ENCODE results near the gene LASP1. TPM values are rescaled to one million over a fixed set of nuclear protein-coding genes. Genes with fewer than 3 reads are reported as not detected.
A peak's percentile ranks its signal among the peaks of the same experiment; 100 is the strongest.

LASP1 gene
- total and polyA plus RNA-seq, 9 donors: 37.6 to 118 (median 81.7) TPM

DNA sequence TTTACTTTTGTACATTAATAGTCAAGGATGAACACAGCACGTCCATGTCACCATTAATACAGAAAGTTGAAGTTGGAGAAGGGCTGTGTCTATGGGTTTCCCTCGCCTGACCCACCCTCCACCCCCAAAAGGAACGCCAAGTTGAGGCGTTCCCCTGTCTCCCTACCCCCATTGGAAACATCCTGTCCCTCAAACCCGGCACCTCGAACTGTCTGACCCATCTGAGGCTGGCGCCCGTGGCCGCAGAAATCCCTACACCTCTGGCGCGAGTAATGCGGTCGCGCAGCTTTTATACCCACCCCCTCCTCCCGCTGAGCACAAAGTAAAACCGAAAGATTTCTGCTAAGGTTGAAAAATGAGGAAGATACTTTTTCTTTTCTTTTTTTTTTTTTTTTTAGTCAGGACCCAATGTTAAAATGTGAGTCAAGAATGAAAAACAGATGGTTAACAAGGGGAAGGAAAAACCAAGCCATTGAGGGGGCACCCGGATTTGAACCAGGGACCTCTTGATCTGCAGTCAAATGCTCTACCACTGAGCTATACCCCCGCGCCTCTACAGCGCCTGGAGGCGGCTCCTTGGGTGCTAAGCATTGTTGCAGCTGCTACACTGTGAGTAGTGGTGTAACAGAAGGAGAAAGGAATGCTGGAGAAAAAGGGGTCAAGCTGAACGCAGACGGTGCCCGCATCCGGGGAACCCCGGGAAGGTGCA, 887 bp upstream of the LASP1 start:
- peak; percentile 96 for DNase-seq
- peaks cover 37% of the 10 kb centered on the region for H3K4me1 ChIP-seq (ENCODE audit: control insufficient read depth, insufficient read depth, low read length)
- WGBS (ENCODE audit: insufficient coverage): 0% methylated on average over 10 of the region's 26 CpGs

DNA sequence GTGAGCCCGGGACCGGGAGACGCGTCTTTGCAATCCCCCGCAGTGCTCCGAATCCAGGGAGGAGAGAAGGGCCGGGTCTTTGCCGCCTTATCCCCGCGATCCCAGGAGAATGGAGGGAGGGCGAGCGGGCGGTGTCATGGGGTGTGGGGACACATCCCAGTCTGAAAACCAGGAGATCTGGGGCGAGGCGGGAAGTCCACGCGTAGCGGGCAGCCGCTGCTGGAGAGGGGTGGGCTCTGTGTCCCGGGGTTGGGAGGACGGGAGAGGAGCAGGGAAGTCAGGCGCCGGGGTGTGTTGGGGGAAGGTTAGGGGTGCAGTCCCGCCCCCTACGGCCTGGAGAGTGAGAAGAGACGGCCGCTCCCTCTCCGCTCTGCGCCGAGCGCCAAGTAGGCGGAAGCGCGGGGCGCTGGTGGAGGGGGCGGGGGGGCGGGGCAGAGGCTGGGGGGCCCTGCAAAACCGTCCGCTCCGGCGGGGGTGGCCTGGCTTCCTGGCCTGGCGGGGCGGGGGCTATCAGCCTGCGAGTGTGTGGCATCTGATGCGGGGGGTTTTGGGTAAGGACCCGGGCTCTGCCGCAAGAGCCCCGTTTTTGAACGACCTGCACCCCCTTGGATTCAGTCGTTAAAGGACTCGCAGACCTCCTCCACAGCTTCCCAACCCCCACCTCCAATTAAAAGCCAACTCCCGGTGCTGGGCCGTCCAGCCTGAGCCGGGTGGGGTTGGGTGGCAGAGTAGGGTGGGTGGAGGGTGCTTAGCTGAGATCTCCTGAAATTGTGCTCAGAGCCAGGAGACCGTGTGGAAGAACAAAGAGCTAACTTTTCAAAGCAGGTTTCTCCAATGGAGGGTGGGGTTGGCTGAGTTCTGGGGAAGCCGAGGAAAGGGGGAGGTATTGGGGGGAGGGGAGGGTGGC, 654 bp downstream of the LASP1 start:
- 0% methylated on average over 25 of the region's 56 CpGs for WGBS (ENCODE audit: insufficient coverage)
- DNase-seq: peak; percentile 92
- peaks cover 11% of the 10 kb centered on the region for H3K36me3 ChIP-seq (ENCODE audit: control insufficient read depth, insufficient read depth, low read length)
- H3K27me3 ChIP-seq (ENCODE audit: control insufficient read depth, insufficient read depth, low read length): no peaks in the 10 kb centered on the region
- peak overlapping the region; percentile 100 for H3K4me3 ChIP-seq (ENCODE audit: low read length)
- peak overlapping the region; percentile 96 for H3K27ac ChIP-seq (ENCODE audit: low read length)
- H3K9me3 ChIP-seq (replicated peaks; ENCODE audit: control insufficient read depth, low read depth, low read length): no peaks in the 10 kb centered on the region
- H3K4me1 ChIP-seq (ENCODE audit: control insufficient read depth, insufficient read depth, low read length): peaks cover 53% of the 10 kb centered on the region

More for the DNA sequence above, 887 bp upstream of the LASP1 start:
- Histone ChIP-seq H3K27me3 (ENCODE audit: control insufficient read depth, insufficient read depth, low read length) (no peaks in the 10 kb centered on the region), H3K9me3 (replicated peaks; ENCODE audit: control insufficient read depth, low read depth, low read length) (no peaks in the 10 kb centered on the region), H3K36me3 (ENCODE audit: control insufficient read depth, insufficient read depth, low read length) (peaks cover 11% of the 10 kb centered on the region), H3K4me3 (ENCODE audit: low read length) (peak overlapping the region; percentile 100), H3K27ac (ENCODE audit: low read length) (peak overlapping the region; percentile 98)

DNA sequence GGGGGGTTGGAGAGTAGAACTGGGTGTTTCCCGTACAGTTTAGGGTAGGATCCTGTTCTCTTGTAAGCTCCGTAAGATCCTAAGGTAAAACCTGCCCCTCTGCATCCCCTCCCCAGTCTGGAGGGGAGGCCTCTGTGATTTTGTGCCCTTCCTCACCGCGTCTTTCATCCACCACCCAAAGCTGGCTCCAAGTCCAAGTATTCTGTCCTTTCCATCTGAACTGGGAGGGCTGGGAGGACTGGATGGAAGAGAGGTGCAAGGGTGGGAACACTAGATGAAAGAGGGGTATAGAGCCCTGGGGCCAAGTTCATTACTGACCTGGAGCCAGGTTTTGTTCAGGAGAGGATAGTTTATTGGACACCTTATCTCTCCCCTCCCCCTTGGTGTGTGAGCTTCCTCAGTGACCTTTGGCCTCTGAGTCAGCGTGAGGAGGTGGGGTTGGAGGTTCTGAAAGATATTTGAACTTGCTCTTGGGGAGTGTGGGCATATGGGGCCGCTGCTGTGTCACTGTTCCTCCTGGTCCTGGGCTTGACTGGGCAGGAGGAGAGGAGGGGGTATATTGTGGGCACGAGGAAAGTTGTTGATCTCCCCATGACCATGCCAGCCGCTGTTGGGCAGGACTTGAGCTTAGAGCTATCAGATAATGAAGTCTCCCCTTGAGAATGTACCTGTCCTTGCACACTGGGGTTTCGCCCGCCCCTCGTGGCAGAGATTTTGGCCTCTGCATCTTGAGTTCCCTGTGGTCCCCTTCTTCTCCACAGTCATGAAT, 1.6 kb downstream of the LASP1 start:
- peak overlapping the region; percentile 100 for H3K4me3 ChIP-seq (ENCODE audit: low read length)
- 35% methylated on average over 2 of the region's 11 CpGs for WGBS (ENCODE audit: insufficient coverage)
- peaks cover 11% of the 10 kb centered on the region for H3K36me3 ChIP-seq (ENCODE audit: control insufficient read depth, insufficient read depth, low read length)
- H3K27ac ChIP-seq (ENCODE audit: low read length): peak overlapping the region; percentile 67
- H3K4me1 ChIP-seq (ENCODE audit: control insufficient read depth, insufficient read depth, low read length): peaks cover 57% of the 10 kb centered on the region
- H3K27me3 ChIP-seq (ENCODE audit: control insufficient read depth, insufficient read depth, low read length): no peaks in the 10 kb centered on the region
- no peaks in the 10 kb centered on the region for H3K9me3 ChIP-seq (replicated peaks; ENCODE audit: control insufficient read depth, low read depth, low read length)
- peak; percentile 60 for DNase-seq

DNA sequence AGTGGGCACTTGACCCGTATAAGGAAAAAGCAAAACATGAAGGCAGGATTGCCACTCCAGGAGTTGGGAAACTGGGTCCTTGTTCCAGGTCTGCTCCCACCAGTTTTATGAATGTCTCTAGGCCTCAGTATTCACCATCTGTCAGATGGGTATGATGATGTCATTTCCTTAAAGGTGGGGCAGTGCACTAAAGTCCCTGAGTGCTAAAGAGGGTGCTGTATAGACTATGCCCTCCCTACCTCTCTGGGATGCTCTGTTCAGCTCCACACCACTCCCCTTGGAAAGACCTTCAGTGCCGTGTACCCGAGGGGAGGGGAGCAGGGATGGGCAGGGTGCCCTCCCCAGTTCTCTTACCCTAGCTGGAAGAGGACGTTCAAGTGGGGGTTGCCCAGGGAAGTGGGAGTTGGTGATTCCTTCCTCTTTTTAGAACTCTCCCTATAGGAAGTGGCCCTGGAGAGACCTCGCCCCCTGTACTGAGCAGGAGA, 2.2 kb downstream of the LASP1 start:
- no peaks in the 10 kb centered on the region for H3K9me3 ChIP-seq (replicated peaks; ENCODE audit: control insufficient read depth, low read depth, low read length)
- WGBS (ENCODE audit: insufficient coverage): no CpG with 5 or more reads among the region's 5 CpGs
- no peak overlapping the region for H3K27ac ChIP-seq (ENCODE audit: low read length)
- H3K4me3 ChIP-seq (ENCODE audit: low read length): peak overlapping the region; percentile 100
- H3K4me1 ChIP-seq (ENCODE audit: control insufficient read depth, insufficient read depth, low read length): peaks cover 60% of the 10 kb centered on the region
- peaks cover 14% of the 10 kb centered on the region for H3K36me3 ChIP-seq (ENCODE audit: control insufficient read depth, insufficient read depth, low read length)
- no peaks in the 10 kb centered on the region for H3K27me3 ChIP-seq (ENCODE audit: control insufficient read depth, insufficient read depth, low read length)
- DNase-seq: no peak

DNA sequence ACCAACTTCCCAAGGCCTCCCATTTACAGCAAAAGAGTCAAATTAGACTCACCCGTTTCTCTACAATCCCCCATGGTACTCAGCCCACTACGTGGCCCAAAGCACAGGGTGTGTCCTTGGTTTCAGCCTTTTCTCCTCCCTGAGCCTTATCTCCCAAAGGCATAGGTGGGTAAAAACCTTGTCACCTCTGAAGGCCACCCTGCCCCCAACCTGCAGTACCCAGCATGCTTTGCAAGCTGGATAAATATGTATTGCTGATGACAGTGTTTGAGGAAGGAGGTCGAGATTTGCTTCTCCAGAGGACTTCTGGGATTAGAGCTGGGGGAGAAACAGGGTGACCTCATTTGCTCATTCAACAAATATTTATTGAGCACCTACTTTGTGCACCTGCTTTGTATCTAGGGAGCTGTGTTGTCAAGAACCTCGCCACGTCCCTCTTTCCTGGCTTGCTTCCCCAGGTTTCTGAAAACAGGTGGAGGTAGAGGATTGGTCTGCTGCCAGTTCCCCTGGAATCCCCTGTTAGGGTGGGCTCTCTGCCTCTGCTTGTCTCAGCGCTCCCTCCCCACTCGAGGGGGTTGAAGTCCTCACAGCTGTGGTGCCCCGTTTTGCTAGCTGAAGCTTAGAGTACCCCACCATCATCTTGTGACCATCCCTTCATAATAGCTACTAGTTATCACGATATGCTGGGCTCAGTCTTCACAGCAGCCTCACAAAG, 3.0 kb downstream of the LASP1 start:
- Histone ChIP-seq H3K36me3 (ENCODE audit: control insufficient read depth, insufficient read depth, low read length) (peaks cover 22% of the 10 kb centered on the region), H3K27me3 (ENCODE audit: control insufficient read depth, insufficient read depth, low read length) (no peaks in the 10 kb centered on the region), H3K4me3 (ENCODE audit: low read length) (no peak overlapping the region), H3K4me1 (ENCODE audit: control insufficient read depth, insufficient read depth, low read length) (peaks cover 64% of the 10 kb centered on the region), H3K9me3 (replicated peaks; ENCODE audit: control insufficient read depth, low read depth, low read length) (no peaks in the 10 kb centered on the region), H3K27ac (ENCODE audit: low read length) (no peak overlapping the region)
- no peak for DNase-seq
- 34% methylated on average over 6 of the region's 9 CpGs for WGBS (ENCODE audit: insufficient coverage)

DNA sequence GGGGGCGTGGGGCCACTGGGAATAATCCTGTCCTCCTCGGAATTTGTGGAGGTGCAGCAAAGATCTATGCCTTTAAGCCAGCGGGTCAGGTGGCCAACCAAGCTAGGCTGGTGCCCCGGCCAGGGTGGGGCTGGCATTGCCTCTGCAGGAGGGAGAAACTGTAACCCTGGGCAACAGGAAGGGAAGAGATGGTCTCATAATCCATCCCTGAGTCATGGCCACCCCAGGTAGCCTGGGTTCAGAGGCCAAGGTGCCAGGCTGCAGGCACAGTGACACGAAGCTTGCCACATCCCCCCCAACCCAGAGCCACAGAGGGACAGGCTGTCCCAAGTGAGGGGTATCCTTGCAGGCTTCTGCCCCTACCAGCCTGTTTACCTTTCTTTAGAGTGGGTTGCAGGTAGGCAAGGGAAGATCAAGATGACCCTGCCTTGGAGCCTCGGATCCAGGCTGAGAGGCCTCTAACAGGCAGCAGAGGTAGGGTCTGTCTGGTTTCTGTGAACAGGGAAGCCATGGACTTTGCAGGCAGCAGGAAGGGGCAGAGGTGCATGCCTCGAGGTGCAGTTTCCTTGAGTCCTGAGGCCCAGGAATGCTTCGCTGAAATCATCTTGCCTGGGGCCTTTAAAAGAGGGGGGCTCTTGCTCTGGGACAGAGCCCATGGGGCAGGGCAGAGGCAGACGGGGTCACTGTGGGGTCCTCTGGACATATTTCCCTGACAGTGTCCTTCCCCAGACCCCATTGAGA, 4.0 kb downstream of the LASP1 start:
- peaks cover 31% of the 10 kb centered on the region for H3K36me3 ChIP-seq (ENCODE audit: control insufficient read depth, insufficient read depth, low read length)
- no peak overlapping the region for H3K4me3 ChIP-seq (ENCODE audit: low read length)
- H3K27ac ChIP-seq (ENCODE audit: low read length): no peak overlapping the region
- no peak for DNase-seq
- 48% methylated on average over 8 of the region's 9 CpGs for WGBS (ENCODE audit: insufficient coverage)
- no peaks in the 10 kb centered on the region for H3K9me3 ChIP-seq (replicated peaks; ENCODE audit: control insufficient read depth, low read depth, low read length)
- H3K4me1 ChIP-seq (ENCODE audit: control insufficient read depth, insufficient read depth, low read length): peaks cover 60% of the 10 kb centered on the region
- no peaks in the 10 kb centered on the region for H3K27me3 ChIP-seq (ENCODE audit: control insufficient read depth, insufficient read depth, low read length)

DNA sequence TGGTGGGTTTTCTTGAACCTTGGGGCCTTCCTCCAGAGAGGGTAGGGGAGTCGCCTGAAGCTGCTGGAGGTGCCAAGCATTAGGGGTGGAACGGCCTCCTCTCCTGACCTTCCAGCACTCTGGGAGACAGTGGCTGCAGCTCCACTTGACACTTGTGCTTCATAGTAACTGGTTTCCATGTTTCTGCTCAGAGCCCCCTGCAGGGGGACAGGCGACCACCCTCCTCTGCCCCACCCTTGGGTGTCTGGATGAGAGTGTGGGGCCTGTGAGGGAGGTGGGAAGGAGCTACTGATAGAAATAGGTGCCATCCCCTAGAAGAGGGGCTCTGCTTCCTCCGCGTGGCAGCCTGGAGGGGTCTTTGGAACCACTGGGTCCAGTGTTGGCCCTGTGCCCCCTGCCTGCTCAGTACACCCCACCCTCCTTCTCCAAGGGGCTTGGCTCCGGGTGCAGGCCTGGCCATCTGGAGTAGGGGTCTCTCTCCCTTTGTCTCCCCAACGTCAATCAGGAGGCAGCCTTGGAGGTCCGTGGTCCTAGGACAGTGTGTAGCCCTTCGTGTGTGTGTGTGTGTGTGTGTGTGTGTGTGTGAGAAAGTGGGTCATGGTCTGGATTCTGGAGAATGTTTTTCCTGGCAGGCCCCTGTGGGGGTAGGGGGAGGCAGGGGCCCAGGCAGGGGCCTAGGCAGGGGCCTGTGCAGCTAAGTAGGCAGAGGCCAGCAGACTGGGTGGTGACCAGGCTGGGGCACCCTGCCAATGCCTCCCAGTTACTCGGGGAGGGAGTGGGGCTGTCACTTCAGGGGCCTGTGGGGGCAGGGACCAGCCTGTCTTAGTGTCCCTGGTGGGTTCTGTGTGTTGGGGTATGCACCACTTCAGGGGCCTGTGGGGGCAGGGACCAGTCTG, 4.9 kb downstream of the LASP1 start:
- Histone ChIP-seq H3K27me3 (ENCODE audit: control insufficient read depth, insufficient read depth, low read length) (no peaks in the 10 kb centered on the region), H3K4me3 (ENCODE audit: low read length) (no peak overlapping the region), H3K9me3 (replicated peaks; ENCODE audit: control insufficient read depth, low read depth, low read length) (no peaks in the 10 kb centered on the region), H3K4me1 (ENCODE audit: control insufficient read depth, insufficient read depth, low read length) (peaks cover 70% of the 10 kb centered on the region), H3K27ac (ENCODE audit: low read length) (no peak overlapping the region), H3K36me3 (ENCODE audit: control insufficient read depth, insufficient read depth, low read length) (peaks cover 34% of the 10 kb centered on the region)
- 23% methylated on average over 3 of the region's 10 CpGs for WGBS (ENCODE audit: insufficient coverage)
- no peak for DNase-seq

DNA sequence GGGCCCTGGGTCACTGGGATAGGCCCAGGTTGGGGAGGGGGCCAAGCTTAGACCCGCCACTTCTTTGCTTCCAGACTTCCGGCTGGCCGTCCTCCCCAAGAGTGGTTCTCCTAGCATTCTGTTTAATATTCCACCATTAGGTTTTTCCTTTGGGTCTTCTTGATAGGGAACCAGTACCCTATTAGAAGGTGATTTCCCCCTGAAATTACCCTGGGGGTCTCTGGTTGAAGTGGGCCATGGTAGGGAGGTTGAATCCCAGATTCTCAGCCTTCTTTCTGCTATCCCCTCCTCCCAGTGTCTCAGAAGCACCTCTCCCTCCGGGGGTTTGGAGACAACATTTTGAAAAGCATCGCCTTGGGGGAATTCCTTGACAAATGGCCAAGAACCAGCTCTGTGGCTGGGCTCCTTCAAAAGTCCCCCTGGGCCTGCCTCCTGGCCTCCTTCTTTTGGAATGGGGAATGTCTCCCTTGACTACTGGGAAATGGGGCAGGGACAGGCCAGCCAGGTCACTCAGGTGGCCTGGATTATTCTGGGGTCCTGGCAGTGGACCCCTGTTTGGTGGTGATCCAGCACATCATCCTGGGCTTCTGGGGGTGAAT, 5.7 kb downstream of the LASP1 start:
- Histone ChIP-seq H3K27me3 (ENCODE audit: control insufficient read depth, insufficient read depth, low read length) (no peaks in the 10 kb centered on the region), H3K36me3 (ENCODE audit: control insufficient read depth, insufficient read depth, low read length) (peaks cover 40% of the 10 kb centered on the region), H3K4me3 (ENCODE audit: low read length) (no peak overlapping the region), H3K4me1 (ENCODE audit: control insufficient read depth, insufficient read depth, low read length) (peaks cover 78% of the 10 kb centered on the region), H3K27ac (ENCODE audit: low read length) (no peak overlapping the region), H3K9me3 (replicated peaks; ENCODE audit: control insufficient read depth, low read depth, low read length) (no peaks in the 10 kb centered on the region)
- DNase-seq: no peak
- WGBS (ENCODE audit: insufficient coverage): 80% methylated on average over 1 of the region's 5 CpGs

Measured in muscle of leg (tissue), 11 donors.